T-helper 2 cell treated with Interferon-gamma antibody and Interleukin-4, amounts not matched to agents 5 μg/mL and 100 μg/mL, for 36 hours (primary cell): ENCODE data around the gene C11orf71.

ENCODE experiments used
- DNase-seq: peaks from one replicate; pipeline ENCODE4 v3.0.0; 2021; ENCODE audit warnings: low spot score
- H3K27ac Mint-ChIP-seq: one replicate; pipeline ENCODE4 v1.8.0; 2021; ENCODE audit warnings: mild to moderate bottlenecking, mixed read lengths
- H3K27me3 Mint-ChIP-seq: one replicate; pipeline ENCODE4 v1.8.0; 2021; ENCODE audit warnings: low read depth, mixed read lengths
- H3K36me3 Mint-ChIP-seq: one replicate; pipeline ENCODE4 v1.8.0; 2021; ENCODE audit warnings: low read depth, mixed read lengths
- H3K4me1 Mint-ChIP-seq: one replicate; pipeline ENCODE4 v1.8.0; 2021; ENCODE audit warnings: low read depth, mixed read lengths
- H3K4me3 Mint-ChIP-seq: one replicate; pipeline ENCODE4 v1.8.0; 2022; ENCODE audit warnings: mild to moderate bottlenecking, moderate library complexity, mixed read lengths
- H3K9me3 Mint-ChIP-seq: one replicate; pipeline ENCODE4 v1.8.0; 2021; ENCODE audit warnings: mixed read lengths

The C11orf71 gene

GRCh38 chr11:114432893-114433292, 32.6 kb upstream of the C11orf71 start:
- no peak overlapping the region for H3K4me3 Mint-ChIP-seq
- no peak for DNase-seq
- no peaks in the 10 kb centered on the region for H3K36me3 Mint-ChIP-seq
- no peaks in the 10 kb centered on the region for H3K9me3 Mint-ChIP-seq
- peaks cover 3% of the 10 kb centered on the region for H3K4me1 Mint-ChIP-seq
- no peak overlapping the region for H3K27ac Mint-ChIP-seq
- no peaks in the 10 kb centered on the region for H3K27me3 Mint-ChIP-seq

DNA sequence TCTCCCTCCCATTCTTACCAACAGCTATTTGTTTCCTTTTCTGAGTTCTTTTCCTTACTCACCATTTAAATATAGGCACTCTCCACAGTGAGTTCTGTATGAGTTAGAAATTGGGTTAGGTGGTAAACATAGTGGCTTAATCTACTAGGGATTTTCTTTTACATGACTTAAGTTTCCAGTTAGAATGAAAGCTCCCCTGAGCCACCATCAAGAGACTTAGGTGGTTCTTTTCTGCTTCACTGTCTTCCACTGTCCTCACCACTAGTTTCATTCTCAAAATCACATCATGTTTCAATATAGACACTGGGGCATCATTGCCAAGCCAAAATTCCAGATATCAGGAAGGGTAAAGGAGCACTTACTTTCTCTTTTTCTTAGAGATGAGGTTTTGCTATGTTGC, 30.0 kb upstream of the C11orf71 start:
- H3K4me1 Mint-ChIP-seq, result peaks cover 3% of the 10 kb centered on the region
- no peak overlapping the region for H3K27ac Mint-ChIP-seq
- no peak for DNase-seq
- H3K9me3 Mint-ChIP-seq, result no peaks in the 10 kb centered on the region
- H3K4me3 Mint-ChIP-seq, result no peak overlapping the region
- H3K27me3 Mint-ChIP-seq, result no peaks in the 10 kb centered on the region
- H3K36me3 Mint-ChIP-seq, result no peaks in the 10 kb centered on the region

GRCh38 chr11:114426280-114426679, 26.0 kb upstream of the C11orf71 start:
- peaks cover 4% of the 10 kb centered on the region for H3K36me3 Mint-ChIP-seq
- peaks cover 6% of the 10 kb centered on the region for H3K9me3 Mint-ChIP-seq
- H3K27me3 Mint-ChIP-seq, result no peaks in the 10 kb centered on the region
- no peak overlapping the region for H3K4me3 Mint-ChIP-seq
- H3K4me1 Mint-ChIP-seq, result peaks cover 3% of the 10 kb centered on the region
- DNase-seq, result no peak
- no peak overlapping the region for H3K27ac Mint-ChIP-seq

DNA sequence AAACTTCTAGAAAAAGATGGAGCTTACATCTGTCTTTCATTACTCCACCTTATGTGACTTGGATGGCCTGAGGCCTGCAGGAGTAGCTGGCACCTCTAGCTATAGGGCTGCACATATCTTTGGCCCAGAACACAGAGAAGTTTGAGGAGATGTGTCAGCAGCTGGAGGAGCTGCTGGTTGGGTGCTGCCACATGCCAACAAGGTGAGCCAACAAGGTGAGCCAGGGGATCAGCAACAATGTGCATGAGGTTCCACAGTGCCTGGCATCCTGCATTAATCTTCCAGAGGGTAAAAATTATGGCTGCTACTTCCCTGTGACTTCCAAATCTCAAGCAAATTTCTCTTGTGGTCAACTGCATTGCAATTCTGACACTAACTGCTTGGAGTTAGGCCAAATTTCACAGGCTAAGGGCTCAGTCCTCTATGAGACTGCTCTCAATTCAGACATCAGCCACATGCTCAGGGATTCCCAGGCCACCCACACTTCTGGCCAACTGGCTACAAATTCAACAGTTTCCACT, 16.2 kb upstream of the C11orf71 start:
- no peaks in the 10 kb centered on the region for H3K9me3 Mint-ChIP-seq
- no peaks in the 10 kb centered on the region for H3K4me1 Mint-ChIP-seq
- H3K36me3 Mint-ChIP-seq, result peaks cover 5% of the 10 kb centered on the region
- H3K4me3 Mint-ChIP-seq, result no peak overlapping the region
- H3K27me3 Mint-ChIP-seq, result no peaks in the 10 kb centered on the region
- DNase-seq, result no peak
- H3K27ac Mint-ChIP-seq, result no peak overlapping the region

DNA sequence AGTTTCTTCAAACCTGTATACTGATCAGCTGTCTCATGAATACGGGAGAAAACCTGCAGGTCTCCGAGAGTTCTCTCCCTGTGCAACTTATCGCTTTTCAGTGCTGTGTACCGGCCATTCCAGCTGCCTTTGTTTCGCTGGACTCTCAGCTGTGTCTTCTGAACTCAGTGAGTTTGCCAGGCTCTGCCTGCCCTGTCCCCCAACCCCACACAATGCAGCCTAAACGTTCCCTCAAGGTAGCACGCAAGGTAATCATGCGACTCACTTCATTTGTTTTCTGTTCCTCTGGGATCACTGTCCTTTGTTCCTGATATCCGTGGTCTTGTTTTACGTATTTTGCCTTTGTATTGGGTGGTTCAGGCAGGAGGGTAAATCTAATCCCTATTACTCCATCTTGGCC, 13.6 kb upstream of the C11orf71 start:
- Mint-ChIP-seq H3K4me3 (no peak overlapping the region), H3K36me3 (peaks cover 19% of the 10 kb centered on the region), H3K4me1 (no peaks in the 10 kb centered on the region), H3K27ac (no peak overlapping the region), H3K27me3 (no peaks in the 10 kb centered on the region), H3K9me3 (no peaks in the 10 kb centered on the region)
- DNase-seq, result no peak

DNA sequence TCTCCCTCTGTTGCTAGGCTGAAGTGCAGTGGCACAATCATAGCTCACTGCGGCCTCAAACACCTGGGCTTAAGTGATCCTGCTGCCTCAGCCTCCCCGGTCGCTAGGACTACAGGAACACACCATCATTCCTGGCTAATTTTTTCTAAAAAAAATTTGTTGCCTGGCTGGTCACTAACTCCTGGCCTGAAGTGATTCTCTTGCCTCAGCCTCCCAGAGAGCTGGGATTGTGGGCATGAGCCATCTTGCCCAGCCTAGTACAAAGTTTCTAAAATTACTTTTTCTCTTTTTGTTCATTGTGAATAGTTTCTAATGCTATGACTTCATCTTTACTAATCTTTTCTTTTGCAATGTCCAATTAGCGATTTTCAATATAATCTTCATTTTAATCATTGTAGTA, 12.6 kb upstream of the C11orf71 start:
- H3K27ac Mint-ChIP-seq, result no peak overlapping the region
- no peaks in the 10 kb centered on the region for H3K27me3 Mint-ChIP-seq

DNA sequence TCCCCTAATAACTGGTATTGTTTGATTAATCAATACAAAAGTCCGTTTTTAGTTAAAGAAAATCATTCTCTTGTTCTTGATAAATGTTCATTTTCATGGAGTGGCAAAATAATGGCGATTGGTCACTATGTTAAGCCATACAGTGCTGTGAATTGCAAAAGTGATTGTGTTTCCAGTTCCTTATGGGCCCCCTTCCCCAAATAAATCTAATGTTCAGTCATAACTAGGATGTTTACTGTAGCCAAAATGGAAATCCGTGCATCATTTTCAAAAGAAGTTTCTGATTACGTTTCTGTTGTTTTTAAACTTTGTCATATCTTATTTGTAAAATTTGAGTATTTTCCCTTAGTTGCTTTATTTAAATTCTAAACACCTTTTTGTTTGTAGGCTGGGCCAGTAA, 1.0 kb upstream of the C11orf71 start:
- Mint-ChIP-seq H3K4me1 (peaks cover 31% of the 10 kb centered on the region), H3K27me3 (no peaks in the 10 kb centered on the region), H3K27ac (peak overlapping the region; percentile 97), H3K4me3 (peak overlapping the region; percentile 90), H3K9me3 (no peaks in the 10 kb centered on the region), H3K36me3 (peaks cover 32% of the 10 kb centered on the region)
- no peak for DNase-seq

More for the DNA sequence above, 12.6 kb upstream of the C11orf71 start:
- H3K4me3 Mint-ChIP-seq, result no peak overlapping the region
- H3K9me3 Mint-ChIP-seq, result no peaks in the 10 kb centered on the region
- peaks cover 24% of the 10 kb centered on the region for H3K36me3 Mint-ChIP-seq
- no peaks in the 10 kb centered on the region for H3K4me1 Mint-ChIP-seq
- no peak for DNase-seq

GRCh38 chr11:114400915-114401223, 558 bp upstream of the C11orf71 start:
- peak overlapping the region; percentile 90 for H3K4me3 Mint-ChIP-seq
- H3K27ac Mint-ChIP-seq, result peak overlapping the region; percentile 97
- peaks cover 28% of the 10 kb centered on the region for H3K36me3 Mint-ChIP-seq
- H3K9me3 Mint-ChIP-seq, result no peaks in the 10 kb centered on the region
- no peaks in the 10 kb centered on the region for H3K27me3 Mint-ChIP-seq
- no peak for DNase-seq
- peaks cover 31% of the 10 kb centered on the region for H3K4me1 Mint-ChIP-seq

DNA sequence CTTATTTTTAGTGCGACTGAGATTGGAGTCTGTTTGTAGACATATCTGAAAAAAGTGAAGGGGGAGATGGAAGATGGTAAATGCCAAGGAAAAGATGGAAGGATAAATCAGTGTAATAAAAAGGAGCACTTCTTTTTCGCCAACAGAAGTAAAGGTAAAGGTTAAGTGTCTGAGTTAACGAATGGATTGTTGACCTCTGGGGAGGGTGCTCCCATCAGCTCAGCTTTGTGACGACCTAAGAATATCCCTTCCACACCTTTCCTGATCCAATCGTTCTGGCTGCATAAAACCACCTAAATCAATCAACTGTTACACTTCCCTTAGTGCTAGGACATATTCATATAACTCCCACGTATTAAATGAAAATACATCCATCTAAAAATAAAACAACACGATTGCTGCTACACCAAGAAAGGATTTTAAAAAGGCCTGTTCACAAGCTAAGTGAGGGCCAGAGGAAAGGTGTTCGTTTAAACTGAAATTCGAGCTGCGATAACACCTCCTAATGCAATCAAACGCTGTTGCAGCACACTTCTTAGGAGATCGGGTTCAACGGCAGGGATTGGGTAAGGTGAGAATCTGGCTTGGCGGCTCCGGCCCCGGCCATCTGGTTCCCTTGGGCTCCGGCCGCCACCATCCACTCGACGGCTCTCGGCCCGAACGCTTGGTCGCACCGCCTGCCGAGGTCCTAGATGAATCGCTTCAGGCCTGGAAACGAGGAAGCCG, 658 bp downstream of the C11orf71 start:
- no peak for DNase-seq
- Mint-ChIP-seq H3K4me1 (peaks cover 24% of the 10 kb centered on the region), H3K9me3 (no peaks in the 10 kb centered on the region), H3K27ac (peak overlapping the region; percentile 97), H3K36me3 (peaks cover 17% of the 10 kb centered on the region), H3K27me3 (no peaks in the 10 kb centered on the region), H3K4me3 (peak overlapping the region; percentile 90)

- H3K36me3 Mint-ChIP-seq, result peaks cover 12% of the 10 kb centered on the region
- H3K4me3 Mint-ChIP-seq, result peak overlapping the region; percentile 90
- peaks cover 18% of the 10 kb centered on the region for H3K4me1 Mint-ChIP-seq
- H3K9me3 Mint-ChIP-seq, result no peaks in the 10 kb centered on the region
- H3K27me3 Mint-ChIP-seq, result no peaks in the 10 kb centered on the region
- H3K27ac Mint-ChIP-seq, result no peak overlapping the region
- DNase-seq, result no peak
Measured at GRCh38 chr11:114398303-114398920, 1.9 kb downstream of the C11orf71 start.

DNA sequence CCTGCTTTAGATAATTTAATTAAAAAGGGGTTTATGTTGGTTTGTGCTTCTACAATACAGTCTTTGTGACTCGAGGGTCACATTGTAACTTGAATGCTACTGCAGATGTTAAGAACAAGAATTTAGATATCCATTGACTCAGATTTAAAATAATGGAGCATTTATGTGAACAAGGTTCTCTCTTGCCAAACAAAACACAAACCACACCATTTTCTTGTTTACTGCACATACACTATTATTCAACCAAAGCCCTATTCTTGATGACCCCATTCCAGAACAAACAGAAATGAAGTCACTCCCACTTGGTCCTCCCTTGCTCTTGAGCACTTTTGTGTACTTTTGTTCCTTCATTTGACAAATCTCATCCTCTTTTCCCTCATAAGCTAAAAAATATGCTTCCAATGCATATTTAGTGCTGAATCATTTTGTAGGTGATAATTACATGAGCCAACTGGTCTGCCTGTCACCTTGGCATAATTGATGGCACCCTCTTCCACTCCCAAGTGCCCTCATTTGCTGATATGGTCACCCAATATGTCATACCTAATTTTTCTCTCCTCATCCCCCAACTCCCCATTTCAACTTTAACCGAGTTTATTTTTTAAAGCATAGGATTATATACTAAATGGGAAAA, 2.8 kb downstream of the C11orf71 start:
- H3K9me3 Mint-ChIP-seq, result no peaks in the 10 kb centered on the region
- peaks cover 14% of the 10 kb centered on the region for H3K4me1 Mint-ChIP-seq
- DNase-seq, result no peak
- peaks cover 6% of the 10 kb centered on the region for H3K36me3 Mint-ChIP-seq
- H3K27ac Mint-ChIP-seq, result no peak overlapping the region
- H3K4me3 Mint-ChIP-seq, result no peak overlapping the region
- H3K27me3 Mint-ChIP-seq, result peaks cover 5% of the 10 kb centered on the region

GRCh38 chr11:114396916-114397315, 3.4 kb downstream of the C11orf71 start:
- peaks cover 12% of the 10 kb centered on the region for H3K4me1 Mint-ChIP-seq
- no peaks in the 10 kb centered on the region for H3K9me3 Mint-ChIP-seq
- H3K27me3 Mint-ChIP-seq, result peaks cover 5% of the 10 kb centered on the region
- no peak overlapping the region for H3K4me3 Mint-ChIP-seq
- peaks cover 3% of the 10 kb centered on the region for H3K36me3 Mint-ChIP-seq
- H3K27ac Mint-ChIP-seq, result no peak overlapping the region
- DNase-seq, result no peak

DNA sequence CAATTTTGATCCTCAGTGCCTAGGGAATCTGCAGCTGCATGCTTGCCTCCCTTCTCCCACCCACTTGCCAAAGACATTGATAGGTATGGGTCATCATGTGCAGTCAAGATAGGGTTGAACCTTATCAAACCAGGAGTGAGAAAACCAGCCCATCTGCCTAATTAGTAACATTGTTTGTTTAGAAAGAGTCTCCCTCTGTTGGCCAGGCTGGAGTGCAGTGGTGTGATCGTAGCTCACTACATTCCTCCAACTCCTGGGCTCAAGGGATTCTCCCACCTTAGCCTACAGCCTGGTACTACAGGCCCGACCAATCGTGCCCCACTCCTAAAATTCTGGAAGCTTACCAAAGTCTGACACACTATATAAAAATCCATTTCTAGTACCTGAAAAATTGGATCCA, 4.6 kb downstream of the C11orf71 start:
- Mint-ChIP-seq H3K36me3 (peaks cover 3% of the 10 kb centered on the region), H3K9me3 (no peaks in the 10 kb centered on the region), H3K27me3 (peaks cover 5% of the 10 kb centered on the region), H3K27ac (no peak overlapping the region), H3K4me3 (no peak overlapping the region), H3K4me1 (peaks cover 12% of the 10 kb centered on the region)
- DNase-seq, result no peak
